Hematopoietic multipotent progenitor cell treated with erythropoietin and hydrocortisone succinate and interleukin-3 and kit ligand, for 17 days (in vitro differentiated cells): Measurements from ENCODE around the gene CGNL1.

Experiments used
- DNase-seq: peaks from one replicate; pipeline ENCODE4 v3.0.0-alpha.2; 2015; ENCODE audit warnings: low spot score

CGNL1 gene

DNA sequence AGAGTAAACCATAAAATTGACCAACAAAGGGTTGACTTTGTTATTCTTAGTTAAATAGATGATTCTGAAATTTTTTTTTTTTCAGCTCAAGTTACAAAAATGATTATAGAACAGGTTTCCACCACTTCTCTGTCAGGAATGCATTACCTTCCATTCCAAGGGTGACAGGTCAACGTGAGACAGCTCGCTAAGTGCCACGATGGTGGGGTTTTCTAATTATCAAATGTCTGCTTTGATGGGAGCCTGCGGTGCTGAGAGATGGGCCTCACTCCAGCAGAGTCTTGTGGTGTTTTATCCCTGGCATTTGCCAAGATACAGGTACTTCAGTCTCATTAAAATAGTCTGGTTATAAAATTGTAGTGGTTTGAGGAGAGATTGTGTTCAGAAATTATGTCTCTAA, 80.3 kb downstream of the CGNL1 start:
- no peak for DNase-seq

GRCh38 chr15:57457726-57458125, 81.4 kb downstream of the CGNL1 start:
- no peak for DNase-seq

- DNase-seq: no peak
Observed at GRCh38 chr15:57458356-57458781, 82.1 kb downstream of the CGNL1 start.

- no peak for DNase-seq
Observed at GRCh38 chr15:57460208-57460816, 84.0 kb downstream of the CGNL1 start.

GRCh38 chr15:57461541-57461940, 85.2 kb downstream of the CGNL1 start:
- DNase-seq: no peak

DNA sequence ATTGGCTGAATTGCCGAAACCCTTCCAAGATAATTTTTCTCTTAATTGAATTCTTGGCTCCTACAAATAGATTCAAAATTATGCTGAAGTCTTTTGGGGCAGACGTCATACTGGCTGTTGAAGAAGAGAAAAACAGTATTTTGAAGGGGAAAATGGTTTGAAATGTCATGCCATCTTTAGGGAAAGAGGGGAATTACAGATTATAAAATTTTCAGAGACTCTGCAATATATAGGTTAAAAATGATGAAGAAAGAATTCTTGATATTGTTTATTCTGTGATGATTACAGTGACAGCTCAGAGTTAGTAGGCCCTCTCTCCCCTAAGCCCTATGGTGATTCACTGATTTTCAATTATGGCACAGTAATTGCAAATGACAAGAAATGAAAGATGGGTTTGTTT, 86.1 kb downstream of the CGNL1 start:
- DNase-seq: no peak

- DNase-seq: no peak
Observed at GRCh38 chr15:57463360-57463759, 87.1 kb downstream of the CGNL1 start.

GRCh38 chr15:57464480-57464879, 88.2 kb downstream of the CGNL1 start:
- no peak for DNase-seq

DNA sequence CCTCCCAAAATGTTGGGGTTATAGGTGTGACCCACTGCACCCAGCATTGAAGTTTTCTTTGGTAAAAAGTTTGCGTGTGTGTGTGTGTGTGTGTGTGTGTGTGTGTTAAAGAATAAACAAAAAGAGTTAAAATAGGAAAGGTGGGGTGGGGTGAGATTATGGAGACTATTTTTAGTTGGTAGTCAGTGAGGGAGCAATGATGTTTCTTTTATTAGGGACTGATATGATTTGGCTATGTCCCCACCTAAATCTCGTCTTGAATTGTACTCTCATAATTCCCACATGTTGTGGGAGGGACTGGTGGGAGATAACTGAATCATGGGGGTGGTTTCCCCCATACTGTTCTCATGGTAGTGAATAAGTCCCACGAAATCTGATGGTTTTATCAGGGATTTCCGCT, 92.2 kb downstream of the CGNL1 start:
- DNase-seq: no peak

- DNase-seq: no peak
Observed at GRCh38 chr15:57470543-57470942, 94.2 kb downstream of the CGNL1 start.

DNA sequence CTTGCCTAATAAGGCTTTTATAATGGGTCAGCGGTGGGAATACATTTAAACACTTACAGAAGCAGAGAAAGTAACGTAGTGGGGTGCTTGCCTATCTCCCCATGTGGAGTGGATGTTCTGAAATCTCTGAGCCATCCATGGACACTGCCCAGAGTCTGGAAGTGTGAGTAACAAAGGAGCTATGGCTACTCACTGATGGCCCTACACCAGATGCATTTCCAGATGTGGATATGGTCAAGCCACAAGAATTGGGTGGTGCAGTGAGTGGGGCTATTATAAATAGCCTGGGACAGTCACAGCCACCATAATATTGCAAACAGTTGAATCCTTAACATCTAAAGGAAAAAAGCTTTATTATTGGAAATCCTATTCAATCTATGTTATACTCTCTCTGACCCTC, 96.6 kb downstream of the CGNL1 start:
- no peak for DNase-seq

DNA sequence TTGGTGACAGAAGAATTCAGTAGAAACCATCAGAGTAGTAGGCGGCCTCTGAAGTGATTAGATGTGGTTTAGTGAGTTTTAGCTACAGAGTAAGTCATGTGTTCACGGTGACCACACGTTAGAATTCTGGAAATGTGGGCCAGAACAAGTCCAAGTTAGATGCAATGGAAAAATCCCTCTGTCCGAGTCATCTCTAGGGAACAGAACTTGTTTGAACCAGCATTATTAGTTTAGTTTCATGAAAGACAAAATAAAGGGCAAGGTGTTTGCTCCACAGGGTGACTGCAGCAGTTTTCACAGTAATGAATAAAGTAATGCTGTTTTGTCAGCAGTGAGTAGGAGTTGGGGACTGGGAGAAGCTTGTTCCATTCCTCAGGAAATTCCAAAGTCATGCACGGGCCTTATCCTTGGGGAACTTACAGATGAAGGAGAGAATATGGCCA, 100.2 kb downstream of the CGNL1 start:
- DNase-seq: no peak

- DNase-seq: no peak
Observed at GRCh38 chr15:57477736-57478522, 101.6 kb downstream of the CGNL1 start.

GRCh38 chr15:57479005-57479404, 102.7 kb downstream of the CGNL1 start:
- no peak for DNase-seq

- DNase-seq: no peak
Observed at GRCh38 chr15:57481038-57481705, 104.9 kb downstream of the CGNL1 start.

GRCh38 chr15:57485869-57486268, 109.6 kb downstream of the CGNL1 start:
- DNase-seq: no peak

DNA sequence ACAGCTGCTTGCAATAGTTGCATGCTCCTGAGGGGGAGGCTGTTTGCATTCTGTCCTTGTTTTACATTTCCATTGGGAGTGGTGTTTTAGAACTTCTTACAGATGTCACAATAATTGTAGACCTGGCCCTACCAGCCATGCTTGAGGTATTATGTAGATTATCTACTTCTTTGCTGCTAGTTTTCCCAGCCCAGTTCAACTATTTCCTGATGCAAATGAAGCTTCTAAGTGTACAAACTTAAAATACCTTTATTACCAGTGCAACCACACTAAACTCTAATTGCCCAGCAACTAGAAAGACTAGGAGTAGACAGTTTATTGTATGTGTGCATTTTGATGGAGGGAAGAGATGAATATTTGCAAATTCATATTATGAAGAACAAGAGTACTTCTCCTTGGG, 110.5 kb downstream of the CGNL1 start:
- DNase-seq: no peak

GRCh38 chr15:57489122-57489521, 112.8 kb downstream of the CGNL1 start:
- no peak for DNase-seq

DNA sequence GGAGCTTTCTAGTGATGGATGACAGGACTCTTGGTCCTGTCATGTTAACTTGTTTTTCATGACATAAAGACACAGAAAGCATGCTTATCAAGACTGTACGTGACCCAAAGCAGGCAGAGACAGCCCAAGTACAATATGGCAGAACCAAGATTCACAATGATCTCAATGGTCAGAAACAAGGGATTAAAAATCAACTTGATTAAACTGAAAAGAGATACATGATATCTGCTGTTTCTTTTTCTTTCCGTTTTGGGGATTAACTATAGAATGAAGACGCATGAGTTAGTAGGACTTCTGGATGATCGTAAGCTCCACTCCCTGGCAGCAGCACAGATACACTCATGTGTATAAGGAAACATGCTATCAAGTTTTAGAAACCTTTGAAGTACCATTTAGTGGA, 117.0 kb downstream of the CGNL1 start:
- DNase-seq: no peak

- DNase-seq: no peak
Observed at GRCh38 chr15:57494581-57494980, 118.3 kb downstream of the CGNL1 start.

DNA sequence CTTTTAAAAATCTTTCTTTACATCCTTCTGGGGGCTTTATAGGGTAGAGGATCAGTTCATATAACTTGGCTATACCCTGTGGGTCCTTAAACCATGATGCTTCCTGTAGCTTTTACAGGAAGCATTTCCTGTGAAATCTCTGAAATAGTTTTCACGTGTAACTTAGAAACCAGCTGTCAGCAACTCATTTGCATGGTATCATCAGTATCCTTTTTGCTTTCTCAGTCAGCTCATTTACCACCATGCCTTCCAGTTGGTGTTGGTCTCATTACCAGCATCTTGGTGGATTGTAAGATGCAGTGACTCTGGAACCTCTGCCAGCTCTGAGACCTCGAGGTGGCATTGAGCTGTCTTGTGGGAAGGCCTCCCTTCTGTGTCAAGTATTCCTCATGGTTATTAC, 118.7 kb downstream of the CGNL1 start:
- no peak for DNase-seq

GRCh38 chr15:57495554-57496165, 119.4 kb downstream of the CGNL1 start:
- DNase-seq: no peak

GRCh38 chr15:57496594-57496945, 120.3 kb downstream of the CGNL1 start:
- no peak for DNase-seq
